DND-41 (cell line): Measurements from ENCODE around the gene SLC3A2.

Source experiments
- EZH2 ChIP-seq: IDR thresholded peaks from 3 replicates; pipeline ENCODE4 v1.6.1; 2012; ENCODE audit warnings: borderline replicate concordance, low read depth, mild to moderate bottlenecking, moderate library complexity, low read length, inconsistent platforms; ENCODE audit not compliant: severe bottlenecking
- TF ChIP-seq, protein P1 (sequence below): IDR thresholded peaks from 2 replicates; pipeline ENCODE4 v1.5.1; 2012; ENCODE audit warnings: borderline replicate concordance, low read length, moderate library complexity, mild to moderate bottlenecking; ENCODE audit not compliant: poor library complexity, severe bottlenecking; ENCODE audit errors: extremely low read depth

DNA sequence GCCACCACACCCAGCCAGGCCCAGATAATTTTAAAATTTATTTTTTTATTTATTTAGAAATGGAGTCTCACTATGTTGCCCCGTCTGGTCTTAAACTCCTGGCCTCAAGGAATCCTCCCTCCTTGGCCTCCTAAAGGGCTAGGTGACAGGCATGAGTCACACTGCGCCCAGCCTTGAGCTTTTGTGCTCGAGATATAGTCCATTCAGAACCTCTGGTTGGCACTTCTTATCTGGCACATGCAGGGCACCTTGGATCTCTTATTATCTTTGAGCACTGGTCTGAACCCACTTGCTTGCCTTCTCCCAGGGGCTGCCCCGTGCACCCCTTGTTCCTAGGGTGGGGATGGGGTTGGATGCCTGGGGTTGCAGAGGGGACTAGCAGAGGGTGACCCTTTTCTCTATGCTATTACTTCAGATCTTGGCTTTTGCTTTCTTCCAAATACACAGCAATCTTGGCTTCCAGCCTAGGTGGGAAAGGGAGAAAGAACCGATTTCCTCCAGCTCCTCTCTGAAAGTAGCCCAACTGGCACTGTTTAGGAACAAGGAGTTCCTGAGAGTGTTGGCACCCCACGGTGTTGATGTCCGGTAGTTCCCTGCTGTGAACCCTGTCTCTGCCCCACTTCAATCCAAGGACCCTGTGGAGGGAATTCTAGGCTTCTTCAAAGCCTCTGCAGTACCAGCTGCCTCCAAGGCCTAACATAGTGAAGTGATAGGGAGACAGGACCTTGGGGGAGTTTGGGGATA lies 1.3 kb upstream of the SLC3A2 start:
- TF ChIP-seq, protein P1, sequence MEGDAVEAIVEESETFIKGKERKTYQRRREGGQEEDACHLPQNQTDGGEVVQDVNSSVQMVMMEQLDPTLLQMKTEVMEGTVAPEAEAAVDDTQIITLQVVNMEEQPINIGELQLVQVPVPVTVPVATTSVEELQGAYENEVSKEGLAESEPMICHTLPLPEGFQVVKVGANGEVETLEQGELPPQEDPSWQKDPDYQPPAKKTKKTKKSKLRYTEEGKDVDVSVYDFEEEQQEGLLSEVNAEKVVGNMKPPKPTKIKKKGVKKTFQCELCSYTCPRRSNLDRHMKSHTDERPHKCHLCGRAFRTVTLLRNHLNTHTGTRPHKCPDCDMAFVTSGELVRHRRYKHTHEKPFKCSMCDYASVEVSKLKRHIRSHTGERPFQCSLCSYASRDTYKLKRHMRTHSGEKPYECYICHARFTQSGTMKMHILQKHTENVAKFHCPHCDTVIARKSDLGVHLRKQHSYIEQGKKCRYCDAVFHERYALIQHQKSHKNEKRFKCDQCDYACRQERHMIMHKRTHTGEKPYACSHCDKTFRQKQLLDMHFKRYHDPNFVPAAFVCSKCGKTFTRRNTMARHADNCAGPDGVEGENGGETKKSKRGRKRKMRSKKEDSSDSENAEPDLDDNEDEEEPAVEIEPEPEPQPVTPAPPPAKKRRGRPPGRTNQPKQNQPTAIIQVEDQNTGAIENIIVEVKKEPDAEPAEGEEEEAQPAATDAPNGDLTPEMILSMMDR: no peak
- TF ChIP-seq EZH2: no peak
